AG09309 (cell line): ENCODE measurements around the gene PRSS48.
"Not testable (repeated sequence)": the region's sequence is repeated elsewhere in the genome, so short reads cannot be mapped to it uniquely, and the experiment has no call there.

Experiments used
- DNase-seq: peaks from one replicate; pipeline ENCODE4 v3.0.0-alpha.2; 2010; ENCODE audit warnings: low read depth
- H3K4me3 ChIP-seq: 2 replicates; pipeline ENCODE4 v1.5.1; 2011; ENCODE audit warnings: mild to moderate bottlenecking, low read depth, low read length, moderate library complexity; ENCODE audit not compliant: control insufficient read depth
- TF ChIP-seq, protein P1 (sequence below): IDR thresholded peaks from 2 replicates; pipeline ENCODE4 v1.5.1; 2011; ENCODE audit warnings: mild to moderate bottlenecking, low read depth, low read length, inconsistent platforms; ENCODE audit not compliant: insufficient read depth, control insufficient read depth; ENCODE audit errors: missing control alignments

PRSS48 gene

DNA sequence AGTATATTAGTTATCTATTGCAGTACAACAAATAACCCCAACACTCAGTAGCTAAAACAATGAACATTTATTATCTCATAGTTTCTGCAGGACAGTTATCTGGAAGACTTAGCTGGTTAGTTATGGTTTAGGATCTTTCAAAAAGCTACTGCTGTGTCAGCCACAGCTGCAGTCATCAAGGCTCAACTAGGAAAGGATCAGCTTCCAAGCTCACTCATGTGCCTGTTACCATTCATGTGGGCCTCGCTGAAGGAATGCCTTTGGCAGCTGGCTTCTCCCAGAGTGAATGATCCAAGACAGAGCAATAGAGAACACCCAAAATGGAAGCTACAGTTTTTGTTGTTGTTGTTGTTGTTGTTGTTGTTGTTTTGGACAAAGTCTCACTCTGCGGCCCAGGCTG, 13.5 kb upstream of the PRSS48 start:
- no peak overlapping the region for H3K4me3 ChIP-seq
- DNase-seq: no peak
- TF ChIP-seq, protein P1, sequence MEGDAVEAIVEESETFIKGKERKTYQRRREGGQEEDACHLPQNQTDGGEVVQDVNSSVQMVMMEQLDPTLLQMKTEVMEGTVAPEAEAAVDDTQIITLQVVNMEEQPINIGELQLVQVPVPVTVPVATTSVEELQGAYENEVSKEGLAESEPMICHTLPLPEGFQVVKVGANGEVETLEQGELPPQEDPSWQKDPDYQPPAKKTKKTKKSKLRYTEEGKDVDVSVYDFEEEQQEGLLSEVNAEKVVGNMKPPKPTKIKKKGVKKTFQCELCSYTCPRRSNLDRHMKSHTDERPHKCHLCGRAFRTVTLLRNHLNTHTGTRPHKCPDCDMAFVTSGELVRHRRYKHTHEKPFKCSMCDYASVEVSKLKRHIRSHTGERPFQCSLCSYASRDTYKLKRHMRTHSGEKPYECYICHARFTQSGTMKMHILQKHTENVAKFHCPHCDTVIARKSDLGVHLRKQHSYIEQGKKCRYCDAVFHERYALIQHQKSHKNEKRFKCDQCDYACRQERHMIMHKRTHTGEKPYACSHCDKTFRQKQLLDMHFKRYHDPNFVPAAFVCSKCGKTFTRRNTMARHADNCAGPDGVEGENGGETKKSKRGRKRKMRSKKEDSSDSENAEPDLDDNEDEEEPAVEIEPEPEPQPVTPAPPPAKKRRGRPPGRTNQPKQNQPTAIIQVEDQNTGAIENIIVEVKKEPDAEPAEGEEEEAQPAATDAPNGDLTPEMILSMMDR: no peak

DNA sequence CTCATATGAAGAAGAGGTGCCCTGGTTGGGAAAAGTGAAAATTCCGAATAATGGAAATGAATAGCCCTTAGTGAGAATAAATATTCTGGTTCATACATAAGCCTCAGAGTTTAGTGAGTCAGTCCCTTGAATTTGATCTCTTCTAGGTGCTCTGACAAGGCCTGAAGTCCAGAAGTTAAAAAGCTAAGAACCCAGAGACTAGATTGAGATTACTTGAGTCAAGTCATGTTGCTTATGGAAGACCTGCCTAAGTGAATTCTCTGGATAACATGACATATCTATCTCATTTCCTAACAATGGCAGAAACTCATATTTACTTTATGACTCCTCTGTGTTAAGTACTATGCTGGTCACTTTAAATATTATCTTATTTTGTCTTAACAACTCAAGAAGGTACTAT, 10.5 kb upstream of the PRSS48 start:
- no peak for DNase-seq
- H3K4me3 ChIP-seq: no peak overlapping the region
- TF ChIP-seq, protein P1: no peak

DNA sequence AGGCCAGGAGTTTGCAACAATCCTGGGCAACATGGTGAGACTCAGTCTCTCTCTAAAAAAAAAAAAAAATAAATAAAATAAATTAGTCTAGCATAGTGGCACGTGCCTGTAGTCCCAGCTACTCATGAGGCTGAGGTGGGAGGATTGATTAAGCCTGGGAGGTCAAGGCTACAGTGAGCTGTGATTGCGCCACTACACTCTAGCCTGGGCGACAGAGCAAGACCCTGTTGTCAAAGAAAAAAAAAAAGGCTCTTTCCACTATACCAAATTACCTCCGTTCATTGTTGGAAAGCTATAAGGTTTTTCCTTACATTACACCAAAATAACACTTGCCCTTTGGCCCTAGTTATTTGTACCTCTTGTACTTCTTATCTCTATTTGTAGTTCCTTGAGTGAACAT, 9.9 kb upstream of the PRSS48 start:
- DNase-seq: no peak
- H3K4me3 ChIP-seq: no peak overlapping the region
- TF ChIP-seq, protein P1: no peak

DNA sequence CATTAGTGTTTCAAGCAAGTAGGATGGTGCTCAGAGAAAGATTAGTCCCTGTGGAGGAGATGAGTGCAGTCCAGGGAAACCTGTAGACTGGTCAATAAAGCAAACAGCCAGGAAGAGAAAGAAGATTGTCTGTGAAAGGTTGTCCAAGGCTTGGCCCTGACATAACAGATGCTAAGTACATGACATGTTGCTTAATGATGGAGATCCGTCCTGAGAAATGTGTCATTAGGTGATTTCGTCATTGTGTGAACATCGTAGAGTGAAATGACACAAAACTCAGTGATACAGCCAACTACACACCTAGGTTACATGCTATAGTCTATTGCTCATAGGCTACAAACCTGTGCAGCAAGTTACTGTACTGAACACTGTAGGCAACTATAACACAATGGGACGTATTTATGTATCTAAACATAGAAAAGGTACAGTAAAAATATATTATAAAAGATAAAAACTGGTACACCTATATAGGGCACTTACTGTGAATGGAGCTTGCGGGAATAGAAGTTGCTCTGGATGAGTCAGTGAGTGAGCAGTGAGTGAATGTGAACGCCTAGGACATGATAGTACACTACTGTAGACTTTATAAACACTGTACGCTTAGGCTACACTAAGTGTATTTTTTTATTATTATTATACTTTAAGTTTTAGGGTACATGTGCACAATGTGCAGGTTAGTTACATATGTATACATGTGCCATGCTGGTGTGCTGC, 9.0 kb upstream of the PRSS48 start:
- no peak overlapping the region for H3K4me3 ChIP-seq
- no peak for DNase-seq
- TF ChIP-seq, protein P1: no peak

DNA sequence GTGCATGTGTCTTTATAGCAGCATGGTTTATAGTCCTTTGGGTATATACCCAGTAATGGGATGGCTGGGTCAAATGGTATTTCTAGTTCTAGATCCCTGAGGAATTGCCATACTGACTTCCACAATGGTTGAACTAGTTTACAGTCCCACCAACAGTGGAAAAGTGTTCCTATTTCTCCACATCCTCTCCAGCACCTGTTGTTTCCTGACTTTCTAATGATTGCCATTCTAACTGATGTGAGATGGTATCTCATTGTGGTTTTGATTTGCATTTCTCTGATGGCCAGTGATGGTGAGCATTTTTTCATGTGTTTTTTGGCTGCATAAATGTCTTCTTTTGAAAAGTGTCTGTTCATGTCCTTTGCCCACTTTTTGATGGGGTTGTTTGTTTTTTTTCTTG, 8.1 kb upstream of the PRSS48 start:
- not testable (repeated sequence) for H3K4me3 ChIP-seq, DNase-seq

DNA sequence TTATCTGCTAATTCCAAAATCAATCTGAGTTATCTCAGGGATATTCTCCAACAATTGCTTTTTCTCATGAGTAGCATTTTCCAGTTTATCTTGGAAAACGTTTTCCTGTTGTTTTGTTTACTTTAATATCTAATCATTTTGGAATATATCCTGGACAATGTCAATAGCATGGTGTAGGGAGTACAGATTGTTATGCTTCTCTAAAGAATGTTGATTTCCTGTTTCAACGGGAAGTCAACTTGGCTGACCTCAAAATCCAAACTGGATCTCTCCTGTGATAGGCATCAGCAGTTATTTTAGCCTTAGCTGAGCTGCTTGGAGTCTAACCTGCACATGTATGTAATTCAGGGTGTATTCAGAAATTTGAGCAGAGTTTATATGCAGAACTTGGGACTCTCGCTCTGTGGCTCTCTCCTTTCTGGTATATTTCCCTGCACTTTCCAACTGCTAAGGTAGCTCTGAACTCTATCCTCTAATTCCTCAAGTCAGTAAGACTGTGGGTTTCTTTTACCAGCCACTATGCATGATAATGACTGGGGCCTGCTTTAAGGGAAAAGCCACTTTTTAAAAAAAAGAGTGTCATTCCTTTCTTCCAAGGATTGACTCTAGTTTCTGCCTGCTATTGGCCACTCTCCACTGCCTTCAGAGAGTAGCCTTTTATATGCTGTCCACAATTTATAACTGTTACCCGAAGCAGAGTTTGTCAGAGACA, 7.7 kb downstream of the PRSS48 start:
- TF ChIP-seq, protein P1: no peak
- no peak overlapping the region for H3K4me3 ChIP-seq
- no peak for DNase-seq

DNA sequence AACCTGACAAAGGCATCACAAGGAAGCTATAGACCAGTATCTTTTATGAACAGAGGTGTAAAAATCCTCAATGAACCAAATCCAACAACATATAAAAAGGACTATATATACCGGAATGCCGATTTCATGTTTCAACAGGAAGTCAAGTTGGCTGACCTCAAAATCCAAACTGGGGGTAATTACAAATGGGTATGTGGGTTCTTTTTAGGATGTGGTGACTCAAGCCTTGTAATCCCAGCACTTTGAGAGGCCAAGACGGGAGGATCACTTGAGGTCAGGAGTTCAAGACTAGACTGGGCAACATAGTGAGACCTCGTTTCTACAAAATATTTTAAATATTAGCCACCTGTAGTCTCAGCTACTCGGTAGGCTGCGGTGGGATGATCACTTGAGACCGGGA, 10.4 kb downstream of the PRSS48 start:
- TF ChIP-seq, protein P1: no peak
- DNase-seq: no peak
- no peak overlapping the region for H3K4me3 ChIP-seq
